DMS53 (cell line): ENCODE measurements around the gene NKX2-3.
A peak's percentile ranks its signal among the peaks of the same experiment; 100 is the strongest.

ENCODE experiments used
- DNase-seq: peaks from one replicate; lab custom pipeline; 2025; lab: John Stamatoyannopoulos, UW

The NKX2-3 gene

GRCh38 chr10:99532687-99533495 is at the start of gene NKX2-3:
Gene NKX2-3, plus strand, starts transcription at chr10:99532942. Its CDS starts 190 bp downstream, at chr10:99533132.
- peak; percentile 81 for DNase-seq

- DNase-seq: peak; percentile 11
Observed at GRCh38 chr10:99484626-99485581, 47.8 kb upstream of the NKX2-3 start.

- no peak for DNase-seq
Observed at GRCh38 chr10:99487125-99487807, 45.5 kb upstream of the NKX2-3 start.

GRCh38 chr10:99489271-99489670 is 43.5 kb upstream of the NKX2-3 start:
- no peak for DNase-seq

- DNase-seq: no peak
Observed at GRCh38 chr10:99497343-99498025, 35.3 kb upstream of the NKX2-3 start.

GRCh38 chr10:99506416-99506815 is 26.3 kb upstream of the NKX2-3 start:
- DNase-seq: no peak

- DNase-seq: no peak
Observed at GRCh38 chr10:99507265-99507664, 25.5 kb upstream of the NKX2-3 start.

GRCh38 chr10:99513061-99513460 is 19.7 kb upstream of the NKX2-3 start:
- no peak for DNase-seq

GRCh38 chr10:99519690-99520039 is 13.1 kb upstream of the NKX2-3 start:
- no peak for DNase-seq

GRCh38 chr10:99520040-99520846 is 12.5 kb upstream of the NKX2-3 start:
- peak; percentile 41 for DNase-seq

- peak; percentile 73 for DNase-seq
Observed at GRCh38 chr10:99520847-99521764, 11.6 kb upstream of the NKX2-3 start.

GRCh38 chr10:99521765-99522469 is 10.8 kb upstream of the NKX2-3 start:
- peak; percentile 67 for DNase-seq

GRCh38 chr10:99522470-99523250 is 10.1 kb upstream of the NKX2-3 start:
- DNase-seq: peak; percentile 31

GRCh38 chr10:99523251-99523773 is 9.4 kb upstream of the NKX2-3 start:
- peak; percentile 24 for DNase-seq

- no peak for DNase-seq
Observed at GRCh38 chr10:99524050-99524666, 8.6 kb upstream of the NKX2-3 start.

GRCh38 chr10:99524736-99525380 is 7.9 kb upstream of the NKX2-3 start:
- peak; percentile 9 for DNase-seq

GRCh38 chr10:99525897-99526296 is 6.8 kb upstream of the NKX2-3 start:
- no peak for DNase-seq
